Duodenal mucosa (tissue), 2 donors: ENCODE data around the gene SLC2A9.

Experiments
- H3K27ac ChIP-seq: one replicate; pipeline ENCODE4 v1.7.0; 2013; ENCODE audit warnings: low read depth, low read length
- H3K27me3 ChIP-seq, 2 donors: one replicate each; pipeline ENCODE4 v1.7.0; 2013; ENCODE audit warnings: low read length in 2 of 2, control low read depth in 1 of 2; ENCODE audit not compliant: insufficient read depth in 2 of 2, control insufficient read depth in 1 of 2
- H3K36me3 ChIP-seq, 2 donors: one replicate each; pipeline ENCODE4 v1.7.0; 2013; ENCODE audit warnings: low read length in 2 of 2, control low read depth in 1 of 2; ENCODE audit not compliant: insufficient read depth in 2 of 2, control insufficient read depth in 1 of 2
- H3K4me1 ChIP-seq, 2 donors: one replicate each; pipeline ENCODE4 v1.7.0; 2013; ENCODE audit warnings: low read length in 2 of 2, control low read depth in 1 of 2; ENCODE audit not compliant: insufficient read depth in 2 of 2, control insufficient read depth in 1 of 2
- H3K4me3 ChIP-seq, 2 donors: one replicate each; pipeline ENCODE4 v1.7.0; 2013; ENCODE audit warnings: low read length in 2 of 2, low read depth in 1 of 2
- H3K9ac ChIP-seq, 2 donors: one replicate each; pipeline ENCODE4 v1.7.0; 2013; ENCODE audit warnings: low read length in 2 of 2, low read depth in 1 of 2
- H3K9me3 ChIP-seq, 2 donors: one replicate each; pipeline ENCODE4 v1.7.0; 2013; ENCODE audit warnings: low read length in 2 of 2, control low read depth in 1 of 2; ENCODE audit not compliant: control insufficient read depth in 1 of 2

SLC2A9 gene

GRCh38 chr4:9880406-9881197, 140.7 kb downstream of the SLC2A9 start:
- no peak overlapping the region for H3K9ac ChIP-seq
- H3K27me3 ChIP-seq, result no peaks in the 10 kb centered on the region
- H3K9me3 ChIP-seq, result no peaks in the 10 kb centered on the region
- peaks cover 4 to 8% of the 10 kb centered on the region in 2 donors for H3K36me3 ChIP-seq
- no peak overlapping the region for H3K4me3 ChIP-seq
- no peaks in the 10 kb centered on the region for H3K4me1 ChIP-seq
- no peak overlapping the region for H3K27ac ChIP-seq

GRCh38 chr4:9877123-9877522, 144.2 kb downstream of the SLC2A9 start:
- no peaks in the 10 kb centered on the region for H3K9me3 ChIP-seq
- no peaks in the 10 kb centered on the region for H3K27me3 ChIP-seq
- H3K4me1 ChIP-seq, result no peaks in the 10 kb centered on the region
- H3K27ac ChIP-seq, result no peak overlapping the region
- H3K36me3 ChIP-seq, result peaks cover 4 to 5% of the 10 kb centered on the region in 2 donors
- H3K9ac ChIP-seq, result no peak overlapping the region
- no peak overlapping the region for H3K4me3 ChIP-seq

GRCh38 chr4:9875516-9875915, 145.8 kb downstream of the SLC2A9 start:
- Histone ChIP-seq H3K36me3 (peaks cover 4 to 5% of the 10 kb centered on the region in 2 donors), H3K9ac (no peak overlapping the region), H3K9me3 (no peaks in the 10 kb centered on the region), H3K4me1 (no peaks in the 10 kb centered on the region), H3K27ac (no peak overlapping the region), H3K27me3 (no peaks in the 10 kb centered on the region), H3K4me3 (no peak overlapping the region)

GRCh38 chr4:9874385-9874784, 146.9 kb downstream of the SLC2A9 start:
- H3K4me3 ChIP-seq, result no peak overlapping the region
- H3K36me3 ChIP-seq, result peaks cover 0 to 3% of the 10 kb centered on the region in 2 donors
- no peaks in the 10 kb centered on the region for H3K4me1 ChIP-seq
- H3K27ac ChIP-seq, result no peak overlapping the region
- H3K9me3 ChIP-seq, result no peaks in the 10 kb centered on the region
- no peaks in the 10 kb centered on the region for H3K27me3 ChIP-seq
- no peak overlapping the region for H3K9ac ChIP-seq

- H3K9me3 ChIP-seq, result no peaks in the 10 kb centered on the region
- H3K36me3 ChIP-seq, result peaks cover 0 to 3% of the 10 kb centered on the region in 2 donors
- H3K4me1 ChIP-seq, result no peaks in the 10 kb centered on the region
- H3K9ac ChIP-seq, result no peak overlapping the region
- H3K4me3 ChIP-seq, result no peak overlapping the region
- no peak overlapping the region for H3K27ac ChIP-seq
- no peaks in the 10 kb centered on the region for H3K27me3 ChIP-seq
These were observed 151.0 kb downstream of the SLC2A9 start for GRCh38 chr4:9870165-9870790.

GRCh38 chr4:9867751-9868425, 153.4 kb downstream of the SLC2A9 start:
- Histone ChIP-seq H3K27ac (no peak overlapping the region), H3K4me1 (no peaks in the 10 kb centered on the region), H3K9ac (no peak overlapping the region), H3K9me3 (no peaks in the 10 kb centered on the region), H3K4me3 (no peak overlapping the region), H3K27me3 (no peaks in the 10 kb centered on the region), H3K36me3 (peaks cover 0 to 3% of the 10 kb centered on the region in 2 donors)

- no peak overlapping the region for H3K27ac ChIP-seq
- H3K4me1 ChIP-seq, result no peaks in the 10 kb centered on the region
- no peaks in the 10 kb centered on the region for H3K9me3 ChIP-seq
- no peak overlapping the region for H3K4me3 ChIP-seq
- no peak overlapping the region for H3K9ac ChIP-seq
- no peaks in the 10 kb centered on the region for H3K27me3 ChIP-seq
- peaks cover 0 to 3% of the 10 kb centered on the region in 2 donors for H3K36me3 ChIP-seq
These were observed 154.4 kb downstream of the SLC2A9 start for GRCh38 chr4:9866931-9867330.

- Histone ChIP-seq H3K9me3 (peaks cover 0 to 4% of the 10 kb centered on the region in 2 donors), H3K27ac (no peak overlapping the region), H3K9ac (no peak overlapping the region), H3K27me3 (no peaks in the 10 kb centered on the region), H3K4me3 (no peak overlapping the region), H3K4me1 (no peaks in the 10 kb centered on the region), H3K36me3 (peaks cover 0 to 10% of the 10 kb centered on the region in 2 donors)
These were observed 159.7 kb downstream of the SLC2A9 start for GRCh38 chr4:9861561-9861960.

GRCh38 chr4:9859810-9860209, 161.5 kb downstream of the SLC2A9 start:
- no peaks in the 10 kb centered on the region for H3K4me1 ChIP-seq
- peaks cover 0 to 10% of the 10 kb centered on the region in 2 donors for H3K9me3 ChIP-seq
- H3K4me3 ChIP-seq, result no peak overlapping the region
- H3K27me3 ChIP-seq, result no peaks in the 10 kb centered on the region
- no peak overlapping the region for H3K27ac ChIP-seq
- H3K36me3 ChIP-seq, result peaks cover 0 to 9% of the 10 kb centered on the region in 2 donors
- H3K9ac ChIP-seq, result no peak overlapping the region

- Histone ChIP-seq H3K27me3 (no peaks in the 10 kb centered on the region), H3K9ac (no peak overlapping the region), H3K27ac (no peak overlapping the region), H3K36me3 (no peaks in the 10 kb centered on the region), H3K9me3 (no peaks in the 10 kb centered on the region), H3K4me1 (no peaks in the 10 kb centered on the region), H3K4me3 (no peak overlapping the region)
These were observed 171.8 kb downstream of the SLC2A9 start for GRCh38 chr4:9849538-9849920.
